Measurements from ENCODE around the gene ISG20. TPM values are rescaled to one million over a fixed set of nuclear protein-coding genes. Genes with fewer than 3 reads are reported as not detected.
"Not testable (repeated sequence)": the region's sequence is repeated elsewhere in the genome, so short reads cannot be mapped to it uniquely, and the experiment has no call there.

ISG20 gene
- total RNA-seq, 1 donor from 2014 or later: 3.6 TPM

- DNase-seq: no peak
- ATAC-seq: no peak
- intact Hi-C loops (cut with micrococcal nuclease): no loop called here
Measured at GRCh38 chr15:88631464-88632028, 7.3 kb upstream of the ISG20 start.

GRCh38 chr15:88632797-88633196, 6.0 kb upstream of the ISG20 start:
- ATAC-seq; intact Hi-C loops (cut with micrococcal nuclease); DNase-seq: not testable (repeated sequence)

GRCh38 chr15:88634449-88634848, 4.4 kb upstream of the ISG20 start:
- intact Hi-C loops (cut with micrococcal nuclease): no loop called here
- DNase-seq: no peak

GRCh38 chr15:88635318-88635717, 3.5 kb upstream of the ISG20 start:
- intact Hi-C loops (cut with micrococcal nuclease): no loop called here
- DNase-seq (no peak), ATAC-seq (no peak)

More at GRCh38 chr15:88634449-88634848, 4.4 kb upstream of the ISG20 start:
- ATAC-seq: no peak

GRCh38 chr15:88636050-88636449, 2.8 kb upstream of the ISG20 start:
- intact Hi-C loops (cut with micrococcal nuclease): no loop called here
- no peak for DNase-seq
- ATAC-seq: no peak

- DNase-seq: no peak
- intact Hi-C loops (cut with micrococcal nuclease): no loop called here
- no peak for ATAC-seq
Measured at GRCh38 chr15:88636654-88637053, 2.2 kb upstream of the ISG20 start.

- no peak for ATAC-seq
- intact Hi-C loops (cut with micrococcal nuclease): no loop called here
Measured at GRCh38 chr15:88637436-88637835, 1.4 kb upstream of the ISG20 start.

GRCh38 chr15:88637841-88638625, 783 bp upstream of the ISG20 start:
- intact Hi-C loops (cut with micrococcal nuclease): no loop called here
- DNase-seq: no peak
- peak; percentile 27 for ATAC-seq

More at GRCh38 chr15:88637436-88637835, 1.4 kb upstream of the ISG20 start:
- no peak for DNase-seq

GRCh38 chr15:88641959-88642452, 3.2 kb downstream of the ISG20 start:
- intact Hi-C loops (cut with micrococcal nuclease): no loop called here
- DNase-seq (no peak), ATAC-seq (no peak)

- ATAC-seq; DNase-seq; intact Hi-C loops (cut with micrococcal nuclease): not testable (repeated sequence)
Measured at GRCh38 chr15:88642514-88642913, 3.7 kb downstream of the ISG20 start.

- DNase-seq (no peak), ATAC-seq (no peak)
- intact Hi-C loops (cut with micrococcal nuclease): no loop called here
Measured at GRCh38 chr15:88644741-88645140, 5.9 kb downstream of the ISG20 start.

GRCh38 chr15:88645171-88646087, 6.6 kb downstream of the ISG20 start:
- DNase-seq (no peak), ATAC-seq (no peak)
- intact Hi-C loops (cut with micrococcal nuclease): no loop called here

GRCh38 chr15:88646088-88646405, 7.2 kb downstream of the ISG20 start:
- no peak for ATAC-seq

GRCh38 chr15:88646951-88647350, 8.1 kb downstream of the ISG20 start:
- intact Hi-C loops (cut with micrococcal nuclease): no loop called here
- DNase-seq (no peak), ATAC-seq (no peak)

More at GRCh38 chr15:88646088-88646405, 7.2 kb downstream of the ISG20 start:
- intact Hi-C loops (cut with micrococcal nuclease): no loop called here
- DNase-seq: no peak

GRCh38 chr15:88647351-88648105, 8.7 kb downstream of the ISG20 start:
- intact Hi-C loops (cut with micrococcal nuclease): no loop called here
- DNase-seq: no peak
- no peak for ATAC-seq

- ATAC-seq (peak; percentile 78), DNase-seq (no peak)
- intact Hi-C loops (cut with micrococcal nuclease): no loop called here
Measured at GRCh38 chr15:88648357-88649214, 9.8 kb downstream of the ISG20 start.

GRCh38 chr15:88649286-88649733, 10.5 kb downstream of the ISG20 start:
- peak; percentile 61 for ATAC-seq
- DNase-seq: peak; percentile 59
- intact Hi-C loops (cut with micrococcal nuclease): no loop called here

All from left ventricle myocardium superior (tissue), 1 donor.